Measurements from ENCODE around the gene CNOT3.

GRCh38 chr19:54180691-54181091, 43.1 kb downstream of the CNOT3 start:
- TF ChIP-seq CTCF (IDR thresholded peaks at IDR 0.05) (no peak), POLR2A (IDR thresholded peaks at IDR 0.05) (no peak)

Data from prostate gland (tissue), 2 donors.